Right cardiac atrium (tissue), 5 donors: Measurements from ENCODE around the gene ACSL1. TPM values are rescaled to one million over a fixed set of nuclear protein-coding genes. Genes with fewer than 3 reads are reported as not detected.

ENCODE experiments used
- ATAC-seq, 2 donors: fragments of 200-7000 bp; cut with Tn5 transposase; one replicate each; pipeline versions ENCODE4 v1.8.0 to v1.9.1; 2020; ENCODE audit warnings: moderate library complexity in 2 of 2, mild to moderate bottlenecking in 1 of 2
- DNase-seq, 3 donors: peaks; one replicate each; pipeline ENCODE4 v3.0.0-alpha.2; 2020
- H3K27ac ChIP-seq: one replicate; pipeline ENCODE4 v1.5.1; 2013; ENCODE audit warnings: mild to moderate bottlenecking, low read length, control low read depth, moderate library complexity
- H3K27me3 ChIP-seq: one replicate; pipeline ENCODE4 v1.6.1; 2013; ENCODE audit not compliant: control insufficient read depth, insufficient read depth
- H3K4me1 ChIP-seq: one replicate; pipeline ENCODE4 v1.6.1; 2013; ENCODE audit warnings: low read length; ENCODE audit not compliant: control insufficient read depth, insufficient read depth
- H3K4me3 ChIP-seq: one replicate; pipeline ENCODE4 v1.5.1; 2013; ENCODE audit warnings: low read length, control low read depth
- H3K9me3 ChIP-seq: one replicate; pipeline ENCODE4 v1.6.1; 2013; ENCODE audit warnings: low read length; ENCODE audit not compliant: control insufficient read depth
- WGBS: extraction: QIAGEN DNeasy Blood & Tissue Kit; methylation state at CpG from one replicate; pipeline ENCODE4 v1.1.7; 2013; 5-methylcytosine and 5-hydroxymethylcytosine counted together
- intact Hi-C, 4 donors: fragments of 100-400 bp; cut with DNase I; formaldehyde crosslinking; loops; one replicate each; pipeline versions ENCODE4 v1.11.0 to v1.14.0; 2022 to 2023
- microRNA-seq, 2 donors: library from miRNA; unstranded; fragments of <30 nt; microRNA quantifications; one replicate each; pipeline ENCODE4 v1.2.0, GENCODE V29; 2020 to 2021
- polyA plus RNA-seq: library from polyadenylated mRNA; stranded (reverse); fragments of 200-250 nt; gene quantifications from one replicate; pipeline ENCODE4 v1.2.3, GENCODE V29; 2013
- total RNA-seq, 4 donors: library from RNA; stranded (reverse); fragmentation: NEBNext Ultra II Directional; extraction: Animal tissue kit (Norgen Biotek cat#: 25700); gene quantifications; one replicate each; pipeline ENCODE4 v1.2.1, GENCODE V29; 2021
- donor health status: healthy with polysubstance abuse.
- donor health status: DM: no; HTN: yes; CAD: no.
- donor health status: DM: no; HTN: no; CAD: no.
- donor health status: DM: no; HTN: yes; CAD: no; lungs with severe emphysema.
- donor health status: DM: yes; HTN: yes; CAD: no.

The ACSL1 gene
- total and polyA plus RNA-seq, 5 donors, result 94.6 to 149 (median 116) TPM

GRCh38 chr4:184719407-184719806 is 106.4 kb downstream of the ACSL1 start:
- ATAC-seq (peak in 1 of 2 donors; percentile 14), DNase-seq (no peak)
- WGBS, result 93% methylated on average over 3 of the region's 3 CpGs
- no peaks in the 10 kb centered on the region for H3K4me1 ChIP-seq
- H3K4me3 ChIP-seq, result no peak overlapping the region
- intact Hi-C loops, result no loop called here
- H3K27ac ChIP-seq, result no peak overlapping the region
- H3K9me3 ChIP-seq, result no peaks in the 10 kb centered on the region
- no peaks in the 10 kb centered on the region for H3K27me3 ChIP-seq

GRCh38 chr4:184715526-184715925 is 110.2 kb downstream of the ACSL1 start:
- WGBS, result 96% methylated on average over 4 of the region's 4 CpGs
- DNase-seq, result no peak
- ATAC-seq, result no peak
- H3K27ac ChIP-seq, result no peak overlapping the region
- intact Hi-C loops, result no loop called here
- no peaks in the 10 kb centered on the region for H3K27me3 ChIP-seq
- H3K4me1 ChIP-seq, result no peaks in the 10 kb centered on the region
- H3K9me3 ChIP-seq, result no peaks in the 10 kb centered on the region
- H3K4me3 ChIP-seq, result no peak overlapping the region

- Histone ChIP-seq H3K27ac (no peak overlapping the region), H3K4me1 (no peaks in the 10 kb centered on the region), H3K9me3 (no peaks in the 10 kb centered on the region), H3K27me3 (no peaks in the 10 kb centered on the region), H3K4me3 (no peak overlapping the region)
- intact Hi-C loops, result no loop called here
- 97% methylated on average over 2 of the region's 2 CpGs for WGBS
- DNase-seq (no peak), ATAC-seq (no peak)
Observed at GRCh38 chr4:184713887-184714286, 111.9 kb downstream of the ACSL1 start.

GRCh38 chr4:184712322-184712721 is 113.4 kb downstream of the ACSL1 start:
- no peak for DNase-seq
- Histone ChIP-seq H3K4me3 (no peak overlapping the region), H3K27ac (no peak overlapping the region), H3K4me1 (no peaks in the 10 kb centered on the region), H3K27me3 (no peaks in the 10 kb centered on the region), H3K9me3 (no peaks in the 10 kb centered on the region)
- ATAC-seq, result no peak
- intact Hi-C loops, result no loop called here

- no peak overlapping the region for H3K4me3 ChIP-seq
- intact Hi-C loops, result no loop called here
- 87% methylated on average over 1 of the region's 1 CpG for WGBS
- ATAC-seq (no peak), DNase-seq (no peak)
- no peaks in the 10 kb centered on the region for H3K9me3 ChIP-seq
- no peaks in the 10 kb centered on the region for H3K4me1 ChIP-seq
- no peaks in the 10 kb centered on the region for H3K27me3 ChIP-seq
- H3K27ac ChIP-seq, result no peak overlapping the region
Observed at GRCh38 chr4:184706453-184706852, 119.3 kb downstream of the ACSL1 start.

GRCh38 chr4:184705692-184706091 is 120.1 kb downstream of the ACSL1 start:
- DNase-seq (no peak), ATAC-seq (no peak)
- no peaks in the 10 kb centered on the region for H3K4me1 ChIP-seq
- intact Hi-C loops, result no loop called here
- H3K4me3 ChIP-seq, result no peak overlapping the region
- H3K27ac ChIP-seq, result no peak overlapping the region
- H3K9me3 ChIP-seq, result no peaks in the 10 kb centered on the region
- no peaks in the 10 kb centered on the region for H3K27me3 ChIP-seq
- 83% methylated on average over 5 of the region's 5 CpGs for WGBS

Small RNAs within 50 kb of the gene (microRNA-seq; reads per million reads assigned to microRNA genes)
- 0 reads per million in 2 donors for gene MIR3945

Other genes with a start within 250 kb of the ACSL1 start
- gene CASP3, start 176.5 kb downstream of the ACSL1 start, total RNA-seq, result 10 to 100 TPM in 2 of 4 donors, 1 to 10 TPM in 2; 8.6 to 11.0 (median 10.2) TPM
- 10.5 TPM for gene CASP3, start 176.5 kb downstream of the ACSL1 start, polyA plus RNA-seq
- 10 to 100 TPM in 3 of 4 donors, 1 to 10 TPM in 1; 8.9 to 12.0 (median 11.2) TPM for gene PRIMPOL, start 176.2 kb downstream of the ACSL1 start, total RNA-seq
- 14.3 TPM for gene PRIMPOL, start 176.2 kb downstream of the ACSL1 start, polyA plus RNA-seq
- 1 to 10 TPM; 1.0 to 1.8 (median 1.6) TPM for gene CENPU, start 91.9 kb downstream of the ACSL1 start, total RNA-seq
- 0.66 TPM for gene CENPU, start 91.9 kb downstream of the ACSL1 start, polyA plus RNA-seq
- not detected for gene HELT, start 192.5 kb upstream of the ACSL1 start, total RNA-seq
- gene HELT, start 192.5 kb upstream of the ACSL1 start, polyA plus RNA-seq, result not detected